GM12878 (cell line): ENCODE measurements around the gene AQP2. TPM values are rescaled to one million over a fixed set of nuclear protein-coding genes. Genes with fewer than 3 reads are reported as not detected.

ENCODE experiments used
- ATAC-seq: fragments of 200-7000 bp; cut with Tn5 transposase; 3 replicates; pipeline ENCODE4 v1.9.1; 2020; ENCODE audit warnings: mild to moderate bottlenecking, moderate library complexity
- BruUV-seq: library from RNA; stranded (reverse); fragments of 400-500 nt; replicated peaks from 2 replicates; lab custom pipeline; 2021; lab: Mats Ljungman, UMichigan
- CTCF ChIA-PET: fragments of 300-600 bp; sonication (Branson Sonifier 250); formaldehyde crosslinking; extraction: SDS; loops from one replicate; lab custom pipeline; 2021; ENCODE audit warnings: inconsistent platforms; lab: Yijun Ruan, JAX
- POLR2A ChIA-PET: fragments of 350-600 bp; formaldehyde crosslinking; extraction: SDS; loops from one replicate; lab custom pipeline; 2021; ENCODE audit warnings: inconsistent platforms; lab: Charles Lee
- RAD21 ChIA-PET: fragments of 300-600 bp; sonication (Branson Sonifier 250); formaldehyde crosslinking; loops from one replicate; lab custom pipeline; 2023; ENCODE audit warnings: antibody characterized with exemption; ENCODE audit not compliant: unreplicated experiment; lab: Charles Lee
- SMC1A ChIA-PET: fragments of 300-600 bp; sonication (Branson Sonifier 250); formaldehyde crosslinking; loops from one replicate; lab custom pipeline; 2023; ENCODE audit not compliant: unreplicated experiment, uncharacterized antibody; lab: Charles Lee
- DNase-seq: peaks from one replicate; pipeline ENCODE4 v3.0.0-alpha.2; 2011; ENCODE audit warnings: low read depth, low spot score
- FAIRE-seq: peaks from 3 replicates; lab custom pipeline; 2011; peaks lifted over from hg19 to GRCh38; lab: Jason Lieb, UNC
- H2AFZ ChIP-seq: 2 replicates; pipeline ENCODE4 v1.6.0; 2011; ENCODE audit warnings: low read depth, low read length, control low read depth; ENCODE audit not compliant: control insufficient read depth
- H3K27ac ChIP-seq: 2 replicates; pipeline ENCODE4 v1.5.1; 2011; ENCODE audit warnings: control low read depth; ENCODE audit not compliant: control insufficient read depth, insufficient read depth
- H3K27me3 ChIP-seq, 2 experiments: replicated peaks in 1 of 2; 2 replicates each; pipeline versions ENCODE4 v1.6.0 to v1.6.1; 2011; ENCODE audit warnings: low read length in 1 of 2; ENCODE audit not compliant: control insufficient read depth in 2 of 2, insufficient read depth in 2 of 2
- H3K36me3 ChIP-seq, 2 experiments: 2 replicates each; pipeline ENCODE4 v1.5.1; 2011; ENCODE audit warnings: low read length in 1 of 2; ENCODE audit not compliant: control insufficient read depth in 2 of 2, insufficient read depth in 2 of 2
- H3K4me1 ChIP-seq: 2 replicates; pipeline ENCODE4 v1.6.1; 2011; ENCODE audit warnings: mild to moderate bottlenecking, low read length, moderate library complexity, mixed read lengths; ENCODE audit not compliant: control insufficient read depth, insufficient read depth
- H3K4me2 ChIP-seq: 2 replicates; pipeline ENCODE4 v1.6.0; 2011; ENCODE audit warnings: control low read depth; ENCODE audit not compliant: control insufficient read depth, insufficient read depth
- H3K4me3 ChIP-seq: fragments of 200-600 bp; sonication (generic); 2 replicates; pipeline ENCODE4 v1.5.1; 2016
- H3K79me2 ChIP-seq: 2 replicates; pipeline ENCODE4 v1.6.0; 2011; ENCODE audit warnings: low read length; ENCODE audit not compliant: control insufficient read depth, insufficient read depth
- H3K9ac ChIP-seq: 2 replicates; pipeline ENCODE4 v1.8.0; 2011; ENCODE audit warnings: low read length, control low read depth, mixed read lengths; ENCODE audit not compliant: control insufficient read depth, insufficient read depth
- H3K9me3 ChIP-seq: replicated peaks from 3 replicates; pipeline ENCODE4 v1.5.1; 2011; ENCODE audit warnings: mild to moderate bottlenecking, low read length; ENCODE audit not compliant: control insufficient read depth, insufficient read depth
- H4K20me1 ChIP-seq: 2 replicates; pipeline ENCODE4 v1.6.0; 2011; ENCODE audit not compliant: control insufficient read depth, insufficient read depth
- BACH1 ChIP-seq: fragments of 450-650 bp; IDR thresholded peaks from 2 replicates; pipeline ENCODE4 v1.6.1; 2017; ENCODE audit warnings: mild to moderate bottlenecking, borderline replicate concordance
- BMI1 ChIP-seq: fragments of 450-650 bp; IDR thresholded peaks from 2 replicates; pipeline ENCODE4 v1.6.1; 2016; ENCODE audit warnings: mild to moderate bottlenecking, moderate library complexity, borderline replicate concordance
- FOS ChIP-seq: IDR thresholded peaks from 3 replicates; pipeline ENCODE4 v1.6.1; 2011; ENCODE audit warnings: borderline replicate concordance; ENCODE audit not compliant: insufficient read length; ENCODE audit errors: extremely low read depth
- HDAC2 ChIP-seq: fragments of 200-600 bp; sonication (generic); IDR thresholded peaks from 2 replicates; pipeline ENCODE4 v1.6.1; 2017
- HDAC6 ChIP-seq: fragments of 200-600 bp; sonication (generic); IDR thresholded peaks from one replicate; pipeline ENCODE4 v1.8.0; 2017; ENCODE audit warnings: antibody characterized with exemption; ENCODE audit not compliant: unreplicated experiment
- IRF4 ChIP-seq: IDR thresholded peaks from 2 replicates; pipeline ENCODE4 v1.6.1; 2011; ENCODE audit warnings: low read depth, low read length
- JUND ChIP-seq: IDR thresholded peaks from 2 replicates; pipeline ENCODE4 v1.6.1; 2012; ENCODE audit warnings: low read depth, mild to moderate bottlenecking, low read length, improper control_type of control experiment, moderate library complexity
- MTA2 ChIP-seq: fragments of 450-650 bp; IDR thresholded peaks from 2 replicates; pipeline ENCODE4 v1.6.1; 2016; ENCODE audit warnings: low read depth, mild to moderate bottlenecking, moderate library complexity
- MYB ChIP-seq: fragments of 150-350 bp; IDR thresholded peaks from 2 replicates; pipeline ENCODE4 v1.6.1; 2014; ENCODE audit warnings: mild to moderate bottlenecking, low read depth, low read length, borderline replicate concordance
- POLR2A ChIP-seq: IDR thresholded peaks from 2 replicates; pipeline ENCODE4 v1.6.1; 2011; ENCODE audit warnings: low read depth, mild to moderate bottlenecking, low read length
- RELA ChIP-seq: fragments of 450-650 bp; IDR thresholded peaks from 2 replicates; pipeline ENCODE4 v1.8.0; 2014; ENCODE audit warnings: borderline replicate concordance; ENCODE audit not compliant: partially characterized antibody
- SP1 ChIP-seq: IDR thresholded peaks from one replicate; pipeline ENCODE4 v1.6.1; 2011; ENCODE audit warnings: low read depth, low read length
- STAT3 ChIP-seq: IDR thresholded peaks from 2 replicates; pipeline ENCODE4 v1.6.1; 2011; ENCODE audit warnings: low read depth, low read length, improper control_type of control experiment
- TBL1XR1 ChIP-seq: IDR thresholded peaks from 2 replicates; pipeline ENCODE4 v1.6.1; 2012; ENCODE audit warnings: low read depth, low read length, improper control_type of control experiment
- YBX1 ChIP-seq: fragments of 450-650 bp; IDR thresholded peaks from 2 replicates; pipeline ENCODE4 v1.6.1; 2016; ENCODE audit warnings: antibody characterized with exemption
- WGBS: methylation state at CpG from one replicate; pipeline ENCODE4 v1.1.6; 2016; ENCODE audit warnings: low lambda C conversion rate; ENCODE audit not compliant: insufficient replicate concordance, insufficient coverage; ENCODE audit errors: missing lambda C conversion rate; 5-methylcytosine and 5-hydroxymethylcytosine counted together
- in situ Hi-C: fragments of 300-500 bp; cut with MboI; formaldehyde crosslinking; loops from 9 replicates; pipeline ENCODE4 v1.14.3; 2018; ENCODE audit warnings: mixed read lengths
- intact Hi-C: fragments of 100-400 bp; cut with micrococcal nuclease; formaldehyde crosslinking; loops from one replicate; pipeline ENCODE4 v1.14.2; 2022; ENCODE audit not compliant: unreplicated experiment
- polyA plus RNA-seq, 11 experiments: library from polyadenylated mRNA; depleted of rRNA in 4 of 11; unstranded in 6 of 11; stranded (reverse) in 5 of 11; fragments of >200 nt; fragmentation: Nextera tagmentation in 4 of 11; fragmentation: Illumina TruSeq in 1 of 11; extraction: Ambion mirVana in 4 of 11; extraction: Trizol in 1 of 11; gene quantifications; 1 replicate in 1 of 11; 2 replicates in 10 of 11; pipeline versions ENCODE4 v1.2.1 to v1.2.3, GENCODE V29; 2011 to 2016; ENCODE audit warnings: inconsistent platforms in 2 of 11, missing spikeins in 2 of 11, low read depth in 1 of 11
- total RNA-seq, 4 experiments: library from RNA; depleted of rRNA in 3 of 4; stranded (reverse); fragments of >200 nt in 3 of 4; fragmentation: Illumina TruSeq in 1 of 4; extraction: Trizol in 1 of 4; gene quantifications; 2 replicates each; pipeline versions ENCODE4 v1.2.1 to v1.2.3, GENCODE V29; 2013 to 2021
- TF ChIP-seq, protein P1 (sequence below): IDR thresholded peaks from 2 replicates; pipeline ENCODE4 v1.6.1; 2011; ENCODE audit warnings: low read depth, low read length, improper control_type of control experiment, borderline replicate concordance
- TF ChIP-seq, protein P2 (sequence below): fragments of 450-650 bp; IDR thresholded peaks from 2 replicates; pipeline ENCODE4 v1.6.1; 2018; ENCODE audit warnings: mild to moderate bottlenecking, low read depth, moderate library complexity; ENCODE audit not compliant: partially characterized antibody
- TF ChIP-seq, protein P3 (sequence below): IDR thresholded peaks from 2 replicates; pipeline ENCODE4 v1.6.1; 2012; ENCODE audit warnings: low read length, inconsistent platforms

The AQP2 gene
- total and polyA plus RNA-seq, 10 of the 15 experiments (the other 5 are each of a cell fraction or from before 2014, with no cell fraction given), result not detected

DNA sequence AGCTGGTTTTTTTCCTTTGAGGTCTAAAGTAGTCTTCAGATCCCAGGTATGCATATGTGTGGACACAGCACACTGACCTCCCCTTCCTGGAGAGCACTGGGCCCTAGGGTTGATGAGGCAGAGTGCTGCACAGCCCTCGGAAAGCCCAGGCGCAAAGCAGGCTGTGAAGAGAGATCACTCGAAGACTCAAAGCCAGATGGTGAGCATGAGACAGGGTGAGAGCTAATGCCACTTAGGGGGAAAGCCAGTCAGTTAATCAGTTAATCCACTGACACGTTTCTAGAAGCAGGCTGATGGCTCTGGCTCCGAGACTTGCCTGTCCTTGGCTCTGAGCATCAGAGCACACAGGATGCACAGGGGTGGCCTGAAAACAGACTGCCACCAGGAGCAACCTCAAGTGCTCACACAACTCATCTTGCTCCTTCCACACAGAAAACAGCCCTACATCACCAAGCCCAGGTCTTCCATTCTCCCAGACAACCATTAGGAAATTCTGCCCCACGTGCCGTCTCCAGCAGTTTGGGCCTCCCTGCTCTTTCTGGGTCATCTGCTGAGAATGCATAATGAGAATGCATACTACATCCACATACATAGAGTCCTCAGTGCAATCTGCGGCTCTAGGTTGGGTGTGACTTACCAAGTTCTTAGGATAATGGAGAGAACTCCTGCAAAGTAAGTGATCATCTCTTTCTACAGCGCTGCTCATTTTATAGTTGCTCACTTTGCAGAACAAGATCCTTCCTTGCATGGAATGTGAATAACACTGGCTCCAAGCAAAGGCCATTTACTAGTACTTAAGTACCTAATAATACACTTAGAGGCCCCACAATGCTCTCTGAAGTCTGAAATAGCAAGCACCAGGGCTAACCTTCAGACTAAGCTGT, 34.2 kb downstream of the AQP2 start (continued):
- no peak for TF ChIP-seq MTA2
- no peak for TF ChIP-seq IRF4
- no peak for TF ChIP-seq FOS
- TF ChIP-seq BMI1, result no peak
- no peak for TF ChIP-seq STAT3
- no peak for TF ChIP-seq RELA
- TF ChIP-seq MYB, result no peak
- TF ChIP-seq HDAC2, result no peak
- TF ChIP-seq, all 136 proteins: peak for 0

DNA sequence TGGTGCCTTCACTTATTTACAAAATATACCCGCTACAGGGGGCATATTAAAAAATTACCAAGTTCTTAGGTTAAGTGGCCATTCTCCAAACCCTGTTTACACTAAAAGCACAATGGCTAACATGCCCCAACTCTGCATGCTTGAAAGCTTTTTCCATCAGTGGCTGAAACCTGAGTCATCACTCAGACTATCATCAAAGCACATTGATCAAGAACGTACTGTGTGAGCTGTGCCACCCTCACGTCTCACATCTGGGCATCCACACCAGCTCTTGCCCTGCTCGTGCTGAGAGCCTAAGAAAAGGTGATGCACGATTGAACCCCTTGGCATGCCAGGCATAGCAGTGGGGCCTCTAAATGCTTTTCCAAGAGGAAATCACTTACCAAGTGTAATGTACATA, 35.4 kb downstream of the AQP2 start:
- POLR2A ChIA-PET, result interaction anchor here (1.0 kb wide), 1 partner anchor 35 kb away, joined by 3 read pairs; no protein-coding TSS in a partner anchor
- H3K4me3 ChIP-seq, result no peak overlapping the region
- no peaks in the 10 kb centered on the region for H3K79me2 ChIP-seq
- intact Hi-C loops, result no loop called here
- in situ Hi-C loops, result no loop called here
- no peaks in the 10 kb centered on the region for H3K4me1 ChIP-seq
- RAD21 ChIA-PET, result interaction anchor here (1.7 kb wide), 1 partner anchor 19 kb away, joined by 3 read pairs; no protein-coding TSS in a partner anchor
- ATAC-seq, result no peak
- H2AFZ ChIP-seq, result no peak overlapping the region
- no peak for DNase-seq
- peaks cover 1 to 22% of the 10 kb centered on the region in 2 experiments for H3K36me3 ChIP-seq
- no TSS peak for BruUV-seq
- no peaks in the 10 kb centered on the region for H3K9me3 ChIP-seq
- no peaks in the 10 kb centered on the region for H4K20me1 ChIP-seq
- H3K27ac ChIP-seq, result no peak overlapping the region
- SMC1A ChIA-PET, result no interaction called here
- FAIRE-seq, result no peak
- no peaks in the 10 kb centered on the region for H3K27me3 ChIP-seq
- CTCF ChIA-PET, result interaction anchor here (0.6 to 2.6 kb wide), 6 partner anchors 17 to 84 kb away, joined by 3 to 9 read pairs (median 3); no protein-coding TSS in a partner anchor
- H3K9ac ChIP-seq, result no peak overlapping the region
- H3K4me2 ChIP-seq, result no peak overlapping the region
- 85% methylated on average over 5 of the region's 5 CpGs for WGBS
- TF ChIP-seq SP1, result no peak
- no peak for TF ChIP-seq POLR2A
- no peak for TF ChIP-seq BACH1
- TF ChIP-seq TBL1XR1, result no peak
- TF ChIP-seq, protein P1, sequence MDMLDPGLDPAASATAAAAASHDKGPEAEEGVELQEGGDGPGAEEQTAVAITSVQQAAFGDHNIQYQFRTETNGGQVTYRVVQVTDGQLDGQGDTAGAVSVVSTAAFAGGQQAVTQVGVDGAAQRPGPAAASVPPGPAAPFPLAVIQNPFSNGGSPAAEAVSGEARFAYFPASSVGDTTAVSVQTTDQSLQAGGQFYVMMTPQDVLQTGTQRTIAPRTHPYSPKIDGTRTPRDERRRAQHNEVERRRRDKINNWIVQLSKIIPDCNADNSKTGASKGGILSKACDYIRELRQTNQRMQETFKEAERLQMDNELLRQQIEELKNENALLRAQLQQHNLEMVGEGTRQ, result no peak
- TF ChIP-seq, protein P2, sequence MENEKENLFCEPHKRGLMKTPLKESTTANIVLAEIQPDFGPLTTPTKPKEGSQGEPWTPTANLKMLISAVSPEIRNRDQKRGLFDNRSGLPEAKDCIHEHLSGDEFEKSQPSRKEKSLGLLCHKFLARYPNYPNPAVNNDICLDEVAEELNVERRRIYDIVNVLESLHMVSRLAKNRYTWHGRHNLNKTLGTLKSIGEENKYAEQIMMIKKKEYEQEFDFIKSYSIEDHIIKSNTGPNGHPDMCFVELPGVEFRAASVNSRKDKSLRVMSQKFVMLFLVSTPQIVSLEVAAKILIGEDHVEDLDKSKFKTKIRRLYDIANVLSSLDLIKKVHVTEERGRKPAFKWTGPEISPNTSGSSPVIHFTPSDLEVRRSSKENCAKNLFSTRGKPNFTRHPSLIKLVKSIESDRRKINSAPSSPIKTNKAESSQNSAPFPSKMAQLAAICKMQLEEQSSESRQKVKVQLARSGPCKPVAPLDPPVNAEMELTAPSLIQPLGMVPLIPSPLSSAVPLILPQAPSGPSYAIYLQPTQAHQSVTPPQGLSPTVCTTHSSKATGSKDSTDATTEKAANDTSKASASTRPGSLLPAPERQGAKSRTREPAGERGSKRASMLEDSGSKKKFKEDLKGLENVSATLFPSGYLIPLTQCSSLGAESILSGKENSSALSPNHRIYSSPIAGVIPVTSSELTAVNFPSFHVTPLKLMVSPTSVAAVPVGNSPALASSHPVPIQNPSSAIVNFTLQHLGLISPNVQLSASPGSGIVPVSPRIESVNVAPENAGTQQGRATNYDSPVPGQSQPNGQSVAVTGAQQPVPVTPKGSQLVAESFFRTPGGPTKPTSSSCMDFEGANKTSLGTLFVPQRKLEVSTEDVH, result no peak
- TF ChIP-seq YBX1, result no peak
- TF ChIP-seq, protein P3, sequence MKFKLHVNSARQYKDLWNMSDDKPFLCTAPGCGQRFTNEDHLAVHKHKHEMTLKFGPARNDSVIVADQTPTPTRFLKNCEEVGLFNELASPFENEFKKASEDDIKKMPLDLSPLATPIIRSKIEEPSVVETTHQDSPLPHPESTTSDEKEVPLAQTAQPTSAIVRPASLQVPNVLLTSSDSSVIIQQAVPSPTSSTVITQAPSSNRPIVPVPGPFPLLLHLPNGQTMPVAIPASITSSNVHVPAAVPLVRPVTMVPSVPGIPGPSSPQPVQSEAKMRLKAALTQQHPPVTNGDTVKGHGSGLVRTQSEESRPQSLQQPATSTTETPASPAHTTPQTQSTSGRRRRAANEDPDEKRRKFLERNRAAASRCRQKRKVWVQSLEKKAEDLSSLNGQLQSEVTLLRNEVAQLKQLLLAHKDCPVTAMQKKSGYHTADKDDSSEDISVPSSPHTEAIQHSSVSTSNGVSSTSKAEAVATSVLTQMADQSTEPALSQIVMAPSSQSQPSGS, result no peak
- no peak for TF ChIP-seq HDAC6
- no peak for TF ChIP-seq JUND
